HepG2 (cell line): ENCODE results near the gene AGPAT2. TPM values are rescaled to one million over a fixed set of nuclear protein-coding genes. Genes with fewer than 3 reads are reported as not detected.

Source experiments
- CENPBD1 ChIP-seq: sonication (generic); formaldehyde crosslinking; IDR thresholded peaks from 2 replicates; pipeline ENCODE4 v1.8.0; 2022; ENCODE audit warnings: missing genetic modification reagents, low read depth, mild to moderate bottlenecking, borderline replicate concordance
- EP300 ChIP-seq, 3 experiments: sonication (generic) in 1 of 3; formaldehyde crosslinking in 1 of 3; IDR thresholded peaks; 2 replicates each; pipeline versions ENCODE4 v1.5.1 to v1.6.1; 2011 to 2020; ENCODE audit warnings: low read depth in 2 of 3, low read length in 2 of 3, borderline replicate concordance in 1 of 3, improper control_type of control experiment in 1 of 3, mild to moderate bottlenecking in 1 of 3, missing genetic modification reagents in 1 of 3, moderate library complexity in 1 of 3
- ERF ChIP-seq: IDR thresholded peaks from 2 replicates; pipeline ENCODE4 v1.6.1; 2018; ENCODE audit warnings: missing biosample characterization, missing genetic modification reagents
- FOXO1 ChIP-seq: sonication (generic); formaldehyde crosslinking; IDR thresholded peaks from 2 replicates; pipeline ENCODE4 v1.4.0; 2020; ENCODE audit warnings: missing genetic modification reagents
- FOXP4 ChIP-seq: sonication (generic); formaldehyde crosslinking; IDR thresholded peaks from 2 replicates; pipeline ENCODE4 v1.4.0; 2020; ENCODE audit warnings: missing genetic modification reagents
- HOXA7 ChIP-seq: sonication (generic); formaldehyde crosslinking; IDR thresholded peaks from 2 replicates; pipeline ENCODE4 v1.8.1; 2022; ENCODE audit warnings: mild to moderate bottlenecking, missing genetic modification reagents, moderate library complexity
- MAX ChIP-seq: IDR thresholded peaks from 2 replicates; pipeline ENCODE4 v1.6.1; 2012; ENCODE audit warnings: inconsistent platforms
- NFIB ChIP-seq: sonication (generic); formaldehyde crosslinking; IDR thresholded peaks from 2 replicates; pipeline ENCODE4 v1.9.0; 2021; ENCODE audit warnings: missing genetic modification reagents, mild to moderate bottlenecking, borderline replicate concordance
- PRDM4 ChIP-seq: sonication (generic); formaldehyde crosslinking; IDR thresholded peaks from 2 replicates; pipeline ENCODE4 v1.9.0; 2021; ENCODE audit warnings: missing genetic modification reagents, borderline replicate concordance
- RNF2 ChIP-seq: fragments of 450-650 bp; conservative IDR thresholded peaks from 2 replicates; pipeline ENCODE4 v1.6.1; 2016; ENCODE audit warnings: low read depth
- SOX13 ChIP-seq, 3 experiments: fragments of 450-650 bp in 1 of 3; sonication (generic) in 1 of 3; formaldehyde crosslinking in 1 of 3; IDR thresholded peaks in 2 of 3; conservative IDR thresholded peaks in 1 of 3; 2 replicates each; pipeline versions ENCODE4 v1.5.0 to v1.6.1; 2016 to 2020; ENCODE audit warnings: antibody characterized with exemption in 1 of 3, mild to moderate bottlenecking in 1 of 3, missing compliant biosample characterization in 1 of 3, missing genetic modification reagents in 1 of 3, moderate library complexity in 1 of 3
- SP4 ChIP-seq: sonication (generic); formaldehyde crosslinking; IDR thresholded peaks from 2 replicates; pipeline ENCODE4 v1.8.1; 2023; ENCODE audit warnings: mild to moderate bottlenecking, missing genetic modification reagents
- SSRP1 ChIP-seq: IDR thresholded peaks from 2 replicates; pipeline ENCODE4 v1.6.1; 2016; ENCODE audit warnings: control low read depth
- TEAD3 ChIP-seq: optimal IDR thresholded peaks from 2 replicates; pipeline ENCODE3; 2016; ENCODE audit warnings: borderline replicate concordance
- TSC22D2 ChIP-seq: sonication (generic); formaldehyde crosslinking; IDR thresholded peaks from 2 replicates; pipeline ENCODE4 v1.5.1; 2020; ENCODE audit warnings: missing genetic modification reagents, mild to moderate bottlenecking, borderline replicate concordance
- ZMYM4 ChIP-seq: sonication (generic); formaldehyde crosslinking; IDR thresholded peaks from 2 replicates; pipeline ENCODE4 v1.8.1; 2023; ENCODE audit warnings: mild to moderate bottlenecking, missing genetic modification reagents
- ZNF280D ChIP-seq: sonication (generic); formaldehyde crosslinking; IDR thresholded peaks from 2 replicates; pipeline ENCODE4 v1.5.1; 2020; ENCODE audit warnings: mild to moderate bottlenecking, missing genetic modification reagents
- ZNF616 ChIP-seq: sonication (generic); formaldehyde crosslinking; IDR thresholded peaks from 2 replicates; pipeline ENCODE4 v1.5.0; 2020; ENCODE audit warnings: low read depth, mild to moderate bottlenecking, missing genetic modification reagents
- ZNF766 ChIP-seq: sonication (generic); formaldehyde crosslinking; IDR thresholded peaks from 2 replicates; pipeline ENCODE4 v1.5.0; 2020; ENCODE audit warnings: missing genetic modification reagents, borderline replicate concordance
- ZNF772 ChIP-seq: sonication (generic); formaldehyde crosslinking; IDR thresholded peaks from 2 replicates; pipeline ENCODE4 v1.5.0; 2020; ENCODE audit warnings: mild to moderate bottlenecking, missing genetic modification reagents
- polyA plus RNA-seq, 8 experiments: library from polyadenylated mRNA; depleted of rRNA in 3 of 8; stranded (reverse) in 7 of 8; unstranded in 1 of 8; fragments of >200 nt; fragmentation: Illumina TruSeq in 4 of 8; extraction: Trizol in 4 of 8; gene quantifications; 2 replicates each; pipeline versions ENCODE4 v1.2.1 to v1.2.3, GENCODE V29; 2011 to 2016; ENCODE audit warnings: low read depth in 4 of 8, missing spikeins in 1 of 8, mixed read lengths in 1 of 8; ENCODE audit not compliant: insufficient read depth in 1 of 8
- total RNA-seq, 5 experiments: library from RNA; depleted of rRNA; stranded (reverse); fragments of >200 nt; fragmentation: Illumina TruSeq; extraction: Trizol; gene quantifications; 2 replicates each; pipeline ENCODE4 v1.2.3, GENCODE V29; 2016; ENCODE audit warnings: low read depth in 1 of 5

The AGPAT2 gene
- total and polyA plus RNA-seq, 2 of the 13 experiments (the other 11 are each of a cell fraction or from before 2014, with no cell fraction given) = 3.9 to 25.8 TPM

GRCh38 chr9:136693490-136694162 lies 6.4 kb upstream of the AGPAT2 start (continued):
- TF ChIP-seq SSRP1 (CRISPR knock-in tag) = no peak
- TF ChIP-seq HOXA7 = no peak
- peak; percentile 52; the same call in 1 of the 2 replicates for TF ChIP-seq SOX13 (IDR thresholded peaks at IDR 0.05)
- no peak; a peak in 1 of 4 replicates for TF ChIP-seq SOX13 (CRISPR knock-in tag; conservative IDR thresholded peaks at IDR 0.05 in 1 of 2, IDR thresholded peaks at IDR 0.05 in 1 of 2)
- TF ChIP-seq FOXP4 (CRISPR knock-in tag) = peak; percentile 74; the same call in 1 of the 2 replicates
- peak; percentile 58; the same call in 1 of the 2 replicates for TF ChIP-seq FOXO1 (CRISPR knock-in tag)
- TF ChIP-seq ZNF280D (CRISPR knock-in tag) = peak; percentile 93
- TF ChIP-seq NFIB (CRISPR knock-in tag) = no peak
- no peak for TF ChIP-seq ZMYM4 (CRISPR knock-in tag)
- no peak for TF ChIP-seq CENPBD1 (CRISPR knock-in tag)
- TF ChIP-seq ZNF766 (CRISPR knock-in tag) = no peak
- TF ChIP-seq EP300 (IDR thresholded peaks at IDR 0.05; ENCODE audit: low read depth in 2 of 2, low read length in 2 of 2) = peak in 1 of 2 experiments; percentile 49; a peak in 2 of 4 replicates
- TF ChIP-seq EP300 (CRISPR knock-in tag; IDR thresholded peaks at IDR 0.05; ENCODE audit: borderline replicate concordance) = no peak
- peak; percentile 62; the same call in 1 of the 2 replicates for TF ChIP-seq SP4 (CRISPR knock-in tag)
- no peak for TF ChIP-seq TSC22D2 (CRISPR knock-in tag)
- no peak for TF ChIP-seq RNF2
- TF ChIP-seq ZNF616 = peak; percentile 99
- peak; percentile 68 for TF ChIP-seq MAX
- TF ChIP-seq ERF (CRISPR knock-in tag) = peak; percentile 49; the same call in 1 of the 2 replicates
- peak; percentile 49 for TF ChIP-seq TEAD3 (CRISPR knock-in tag)
- TF ChIP-seq PRDM4 (CRISPR knock-in tag) = no peak
- TF ChIP-seq ZNF772 = peak; percentile 77; the same call in 1 of the 2 replicates
